K562 (cell line): Measurements from ENCODE around the gene DAGLA. TPM values are rescaled to one million over a fixed set of nuclear protein-coding genes. Genes with fewer than 3 reads are reported as not detected.

Source experiments
- ATAC-seq: fragments of 200-7000 bp; cut with Tn5 transposase; 3 replicates; pipeline ENCODE4 v1.9.1; 2020; ENCODE audit warnings: moderate library complexity
- BruUV-seq: library from RNA; stranded (reverse); fragments of 400-500 nt; replicated peaks from 2 replicates; lab custom pipeline; 2021; lab: Mats Ljungman, UMichigan
- CTCF ChIA-PET: fragments of 300-600 bp; formaldehyde crosslinking; extraction: SDS; loops from one replicate; lab custom pipeline; 2021; ENCODE audit warnings: low intra/inter-chr PET ratio; lab: Yijun Ruan, JAX
- POLR2A ChIA-PET: fragments of 300-600, 350-650 bp; sonication (Branson Sonifier 250); formaldehyde crosslinking; extraction: SDS; loops from one replicate; lab custom pipeline; 2021; ENCODE audit warnings: antibody characterized with exemption, inconsistent platforms; lab: Yijun Ruan, JAX
- DNase-seq, 4 experiments: peaks; one replicate each; pipeline versions ENCODE4 v3.0.0 to v3.0.0-alpha.2; 2011 to 2018; ENCODE audit warnings: low spot score in 3 of 4, mixed read lengths in 3 of 4; ENCODE audit errors: extremely low read depth in 1 of 4
- FAIRE-seq: peaks from 2 replicates; lab custom pipeline; 2011; peaks lifted over from hg19 to GRCh38; lab: Jason Lieb, UNC
- H2AFZ ChIP-seq: 2 replicates; pipeline ENCODE4 v1.6.0; 2011; ENCODE audit warnings: low read depth, low read length, control low read depth, inconsistent platforms
- H3K27ac ChIP-seq: fragments of 200-600 bp; 3 replicates; pipeline ENCODE4 v1.8.0; 2011; ENCODE audit warnings: low read depth, mild to moderate bottlenecking, control low read depth, inconsistent platforms, low read length, moderate library complexity, mixed read lengths; ENCODE audit errors: extremely low read depth
- H3K27me3 ChIP-seq, 2 experiments: fragments of 300-600 bp in 1 of 2; 2 replicates in 1 of 2; 3 replicates in 1 of 2; pipeline versions ENCODE4 v1.6.0 to v1.8.0; 2011; ENCODE audit warnings: inconsistent platforms in 2 of 2, low read length in 2 of 2, mild to moderate bottlenecking in 1 of 2, mixed read lengths in 1 of 2, moderate library complexity in 1 of 2; ENCODE audit not compliant: control insufficient read depth in 2 of 2, insufficient read depth in 2 of 2
- H3K36me3 ChIP-seq: fragments of 300-600 bp; 3 replicates; pipeline ENCODE4 v1.8.0; 2011; ENCODE audit warnings: mild to moderate bottlenecking, low read length, inconsistent platforms; ENCODE audit not compliant: control insufficient read depth, insufficient read depth
- H3K4me1 ChIP-seq, 2 experiments: fragments of 200-600 bp in 1 of 2; replicated peaks in 1 of 2; 2 replicates in 1 of 2; 3 replicates in 1 of 2; pipeline versions ENCODE4 v1.5.1 to v1.8.0; 2011; ENCODE audit warnings: inconsistent platforms in 2 of 2, low read length in 2 of 2, mild to moderate bottlenecking in 1 of 2, mixed read lengths in 1 of 2, moderate library complexity in 1 of 2; ENCODE audit not compliant: control insufficient read depth in 2 of 2, insufficient read depth in 2 of 2
- H3K4me2 ChIP-seq: 2 replicates; pipeline ENCODE4 v1.6.1; 2011; ENCODE audit warnings: low read length, control low read depth, inconsistent platforms, mixed read lengths; ENCODE audit not compliant: insufficient read depth
- H3K4me3 ChIP-seq: fragments of 200-600 bp; sonication (generic), shearing (Covaris generic); 2 replicates; pipeline ENCODE4 v1.5.1; 2016; ENCODE audit warnings: control low read depth, inconsistent platforms
- H3K79me2 ChIP-seq: fragments of 200-600 bp; 3 replicates; pipeline ENCODE4 v1.8.0; 2011; ENCODE audit warnings: low read length, inconsistent platforms; ENCODE audit not compliant: control insufficient read depth, insufficient read depth
- H3K9ac ChIP-seq, 2 experiments: 2 replicates each; pipeline versions ENCODE4 v1.6.0 to v1.6.1; 2011; ENCODE audit warnings: low read depth in 2 of 2, low read length in 2 of 2, control low read depth in 1 of 2, inconsistent platforms in 1 of 2, mild to moderate bottlenecking in 1 of 2, mixed read lengths in 1 of 2; ENCODE audit not compliant: insufficient read depth in 1 of 2
- H3K9me1 ChIP-seq: one replicate; pipeline ENCODE4 v1.6.0; 2011; ENCODE audit warnings: inconsistent platforms, mild to moderate bottlenecking, low read length, moderate library complexity; ENCODE audit not compliant: control insufficient read depth, insufficient read depth
- H3K9me3 ChIP-seq: replicated peaks from 2 replicates; pipeline ENCODE4 v1.5.1; 2011; ENCODE audit warnings: low read depth, low read length, inconsistent platforms; ENCODE audit not compliant: control insufficient read depth, insufficient read depth
- H4K20me1 ChIP-seq: replicated peaks from 2 replicates; pipeline ENCODE4 v1.6.1; 2011; ENCODE audit warnings: low read length, inconsistent platforms, mixed read lengths; ENCODE audit not compliant: control insufficient read depth, insufficient read depth
- ARNT ChIP-seq, 2 experiments: fragments of 450-650 bp; IDR thresholded peaks; 2 replicates each; pipeline ENCODE4 v1.6.1; 2016; ENCODE audit warnings: mild to moderate bottlenecking in 1 of 2
- BDP1 ChIP-seq: IDR thresholded peaks from 3 replicates; pipeline ENCODE4 v1.6.1; 2011; ENCODE audit not compliant: insufficient read length, insufficient read depth
- COPS2 ChIP-seq: fragments of 450-650 bp; conservative IDR thresholded peaks from 2 replicates; pipeline ENCODE4 v1.6.1; 2016; ENCODE audit warnings: mild to moderate bottlenecking, moderate library complexity
- E2F5 ChIP-seq: sonication (generic); formaldehyde crosslinking; IDR thresholded peaks from 2 replicates; pipeline ENCODE4 v1.8.0; 2022; ENCODE audit warnings: mild to moderate bottlenecking, missing genetic modification reagents
- ESRRA ChIP-seq: fragments of 450-650 bp; IDR thresholded peaks from 2 replicates; pipeline ENCODE4 v1.6.1; 2014; ENCODE audit warnings: low read depth, mild to moderate bottlenecking, moderate library complexity, borderline replicate concordance
- FOXK2 ChIP-seq, 2 experiments: fragments of 450-650 bp; IDR thresholded peaks in 1 of 2; conservative IDR thresholded peaks in 1 of 2; 2 replicates each; pipeline ENCODE4 v1.6.1; 2016; ENCODE audit warnings: low read depth in 2 of 2, mild to moderate bottlenecking in 1 of 2
- MAFG ChIP-seq: fragments of 450-650 bp; conservative IDR thresholded peaks from 2 replicates; pipeline ENCODE4 v1.6.1; 2016; ENCODE audit warnings: missing genetic modification characterization, missing compliant biosample characterization
- MECOM ChIP-seq: fragments of 250-450 bp; sonication (Bioruptor Pico); IDR thresholded peaks from 2 replicates; pipeline ENCODE4 v1.8.0; 2022; ENCODE audit warnings: inconsistent platforms
- MEF2D ChIP-seq: conservative IDR thresholded peaks from 2 replicates; pipeline ENCODE4 v1.6.1; 2016; ENCODE audit warnings: low read depth, missing genetic modification characterization, missing compliant biosample characterization
- NFATC3 ChIP-seq: fragments of 450-650 bp; IDR thresholded peaks from 2 replicates; pipeline ENCODE4 v1.6.1; 2017; ENCODE audit warnings: mild to moderate bottlenecking
- POLR2A ChIP-seq: fragments of 450-650 bp; conservative IDR thresholded peaks from 2 replicates; pipeline ENCODE4 v1.6.1; 2016
- TGIF2 ChIP-seq: sonication (generic); formaldehyde crosslinking; IDR thresholded peaks from 2 replicates; pipeline ENCODE4 v1.8.1; 2022; ENCODE audit warnings: mild to moderate bottlenecking, missing genetic modification reagents, moderate library complexity
- ZNF253 ChIP-seq: fragments of 250-450 bp; sonication (Bioruptor Pico); conservative IDR thresholded peaks from 2 replicates; pipeline ENCODE4 v1.6.1; 2021; ENCODE audit warnings: mild to moderate bottlenecking
- WGBS: fragments of 100-300 bp; shearing (Covaris generic); methylation state at CpG from one replicate; pipeline ENCODE4 v1.1.6; 2016; ENCODE audit warnings: low coverage, mixed read lengths; ENCODE audit not compliant: insufficient coverage; ENCODE audit errors: missing lambda C conversion rate; 5-methylcytosine and 5-hydroxymethylcytosine counted together
- in situ Hi-C: fragments of 300-500 bp; cut with MboI; formaldehyde crosslinking; loops from 4 replicates; pipeline ENCODE4 v1.15.0; 2018; ENCODE audit warnings: inconsistent platforms, mixed read lengths
- intact Hi-C: fragments of 100-400 bp; cut with micrococcal nuclease; formaldehyde crosslinking; loops from 2 replicates; pipeline ENCODE4 v1.14.2; 2022
- polyA plus RNA-seq, 8 experiments: library from polyadenylated mRNA; depleted of rRNA in 4 of 8; stranded (reverse) in 5 of 8; unstranded in 3 of 8; fragments of >200 nt; fragmentation: Nextera tagmentation in 2 of 8; fragmentation: Illumina TruSeq in 1 of 8; extraction: Ambion mirVana in 2 of 8; extraction: Trizol in 1 of 8; gene quantifications; 2 replicates each; pipeline versions ENCODE4 v1.2.1 to v1.2.3, GENCODE V29; 2011 to 2014; ENCODE audit warnings: inconsistent platforms in 1 of 8, missing spikeins in 1 of 8
- total RNA-seq, 7 experiments: library from RNA; depleted of rRNA in 6 of 7; stranded (reverse); fragments of >200 nt in 6 of 7; fragmentation: Illumina TruSeq in 2 of 7; extraction: Trizol in 2 of 7; gene quantifications; 2 replicates each; pipeline versions ENCODE4 v1.2.1 to v1.2.3, GENCODE V29; 2011 to 2021; ENCODE audit warnings: low replicate concordance in 1 of 7
- TF ChIP-seq, protein P1 (sequence below): sonication (generic); formaldehyde crosslinking; IDR thresholded peaks from 2 replicates; pipeline ENCODE4 v1.8.1; 2022; ENCODE audit warnings: missing genetic modification reagents
- TF ChIP-seq, protein P2 (sequence below): fragments of 250-450 bp; sonication (Bioruptor Pico); IDR thresholded peaks from 2 replicates; pipeline ENCODE4 v1.6.1; 2021; ENCODE audit warnings: mild to moderate bottlenecking
- TF ChIP-seq, protein P3 (sequence below), 2 experiments: fragments of 200-800 bp in 1 of 2; sonication (Bioruptor generic) in 1 of 2; sonication (generic) in 1 of 2; formaldehyde crosslinking in 1 of 2; IDR thresholded peaks in 1 of 2; conservative IDR thresholded peaks in 1 of 2; 2 replicates each; pipeline versions ENCODE4 v1.5.0 to v1.6.1; 2016 to 2020; ENCODE audit warnings: missing compliant biosample characterization in 1 of 2, missing genetic modification characterization in 1 of 2, missing genetic modification reagents in 1 of 2
- TF ChIP-seq, protein P4 (sequence below): fragments of 450-650 bp; formaldehyde crosslinking; IDR thresholded peaks from 2 replicates; pipeline ENCODE4 v1.4.0; 2022; ENCODE audit warnings: missing genetic modification characterization

Gene DAGLA
- total and polyA plus RNA-seq, 9 of the 15 experiments (the other 6 are each of a cell fraction or from before 2014, with no cell fraction given), result 0.03 to 0.16 (median 0.04) TPM; not detected in 4

DNA sequence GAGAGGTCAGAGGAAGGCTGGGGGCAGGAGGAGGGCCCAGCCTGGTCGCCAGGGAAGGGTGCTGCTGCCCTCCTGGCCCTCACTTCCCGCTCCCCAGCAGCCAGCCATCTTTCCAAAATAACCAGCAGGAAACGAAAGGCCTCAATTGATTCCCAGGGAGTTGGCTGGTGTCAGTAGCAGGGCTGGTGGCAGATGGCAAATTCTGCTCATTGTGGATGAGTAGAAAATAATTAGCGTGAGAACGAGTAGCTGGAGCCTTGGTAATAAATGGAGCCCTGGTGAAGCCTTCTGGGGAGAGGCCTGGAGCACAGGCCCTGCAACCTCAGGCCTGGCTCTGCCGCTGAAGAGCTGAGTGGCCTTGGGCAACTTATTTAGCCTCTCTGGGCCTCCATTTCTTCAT, 31.3 kb downstream of the DAGLA start:
- no peaks in the 10 kb centered on the region for H3K9me3 ChIP-seq
- H3K9me1 ChIP-seq, result no peaks in the 10 kb centered on the region
- DNase-seq, result no peak
- ATAC-seq, result no peak
- peaks cover 0 to 13% of the 10 kb centered on the region in 2 experiments; a peak in 3 of 5 replicates for H3K4me1 ChIP-seq
- H4K20me1 ChIP-seq, result peaks cover 14% of the 10 kb centered on the region
- intact Hi-C loops, result no loop called here
- H2AFZ ChIP-seq, result no peak overlapping the region
- H3K27me3 ChIP-seq, result peaks cover 23 to 79% of the 10 kb centered on the region in 2 experiments; a peak in 4 of 5 replicates
- no peaks in the 10 kb centered on the region for H3K79me2 ChIP-seq
- in situ Hi-C loops, result no loop called here
- BruUV-seq, result no TSS peak
- no peak overlapping the region for H3K9ac ChIP-seq
- WGBS, result 23% methylated on average over 4 of the region's 6 CpGs
- no peak overlapping the region for H3K27ac ChIP-seq
- H3K4me3 ChIP-seq, result no peak overlapping the region
- H3K4me2 ChIP-seq, result no peak overlapping the region
- H3K36me3 ChIP-seq, result no peaks in the 10 kb centered on the region
- POLR2A ChIA-PET, result interaction anchor here (0.7 kb wide), 1 partner anchor 305 kb away, joined by 3 read pairs; no protein-coding TSS in a partner anchor
- CTCF ChIA-PET, result interaction anchor here (0.7 kb wide), 1 partner anchor 518 kb away, joined by 3 read pairs; no protein-coding TSS in a partner anchor
- FAIRE-seq, result no peak
- TF ChIP-seq ZNF253 (CRISPR knock-in tag), result no peak
- no peak for TF ChIP-seq ARNT (IDR thresholded peaks at IDR 0.05)
- no peak for TF ChIP-seq MEF2D (tag)
- no peak for TF ChIP-seq COPS2
- TF ChIP-seq, protein P1, sequence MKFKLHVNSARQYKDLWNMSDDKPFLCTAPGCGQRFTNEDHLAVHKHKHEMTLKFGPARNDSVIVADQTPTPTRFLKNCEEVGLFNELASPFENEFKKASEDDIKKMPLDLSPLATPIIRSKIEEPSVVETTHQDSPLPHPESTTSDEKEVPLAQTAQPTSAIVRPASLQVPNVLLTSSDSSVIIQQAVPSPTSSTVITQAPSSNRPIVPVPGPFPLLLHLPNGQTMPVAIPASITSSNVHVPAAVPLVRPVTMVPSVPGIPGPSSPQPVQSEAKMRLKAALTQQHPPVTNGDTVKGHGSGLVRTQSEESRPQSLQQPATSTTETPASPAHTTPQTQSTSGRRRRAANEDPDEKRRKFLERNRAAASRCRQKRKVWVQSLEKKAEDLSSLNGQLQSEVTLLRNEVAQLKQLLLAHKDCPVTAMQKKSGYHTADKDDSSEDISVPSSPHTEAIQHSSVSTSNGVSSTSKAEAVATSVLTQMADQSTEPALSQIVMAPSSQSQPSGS, result no peak
- no peak for TF ChIP-seq POLR2A
- TF ChIP-seq E2F5, result no peak
- TF ChIP-seq, protein P2, sequence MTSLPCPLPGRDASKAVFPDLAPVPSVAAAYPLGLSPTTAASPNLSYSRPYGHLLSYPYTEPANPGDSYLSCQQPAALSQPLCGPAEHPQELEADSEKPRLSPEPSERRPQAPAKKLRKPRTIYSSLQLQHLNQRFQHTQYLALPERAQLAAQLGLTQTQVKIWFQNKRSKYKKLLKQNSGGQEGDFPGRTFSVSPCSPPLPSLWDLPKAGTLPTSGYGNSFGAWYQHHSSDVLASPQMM (CRISPR knock-in tag), result no peak
- TF ChIP-seq TGIF2 (CRISPR knock-in tag), result no peak
- no peak for TF ChIP-seq NFATC3
- no peak for TF ChIP-seq MECOM (CRISPR knock-in tag)
- TF ChIP-seq, protein P3, sequence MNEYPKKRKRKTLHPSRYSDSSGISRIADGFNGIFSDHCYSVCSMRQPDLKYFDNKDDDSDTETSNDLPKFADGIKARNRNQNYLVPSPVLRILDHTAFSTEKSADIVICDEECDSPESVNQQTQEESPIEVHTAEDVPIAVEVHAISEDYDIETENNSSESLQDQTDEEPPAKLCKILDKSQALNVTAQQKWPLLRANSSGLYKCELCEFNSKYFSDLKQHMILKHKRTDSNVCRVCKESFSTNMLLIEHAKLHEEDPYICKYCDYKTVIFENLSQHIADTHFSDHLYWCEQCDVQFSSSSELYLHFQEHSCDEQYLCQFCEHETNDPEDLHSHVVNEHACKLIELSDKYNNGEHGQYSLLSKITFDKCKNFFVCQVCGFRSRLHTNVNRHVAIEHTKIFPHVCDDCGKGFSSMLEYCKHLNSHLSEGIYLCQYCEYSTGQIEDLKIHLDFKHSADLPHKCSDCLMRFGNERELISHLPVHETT (CRISPR knock-in tag; conservative IDR thresholded peaks at IDR 0.05 in 1 of 2, IDR thresholded peaks at IDR 0.05 in 1 of 2), result no peak
- no peak for TF ChIP-seq ESRRA
- TF ChIP-seq, protein P4, sequence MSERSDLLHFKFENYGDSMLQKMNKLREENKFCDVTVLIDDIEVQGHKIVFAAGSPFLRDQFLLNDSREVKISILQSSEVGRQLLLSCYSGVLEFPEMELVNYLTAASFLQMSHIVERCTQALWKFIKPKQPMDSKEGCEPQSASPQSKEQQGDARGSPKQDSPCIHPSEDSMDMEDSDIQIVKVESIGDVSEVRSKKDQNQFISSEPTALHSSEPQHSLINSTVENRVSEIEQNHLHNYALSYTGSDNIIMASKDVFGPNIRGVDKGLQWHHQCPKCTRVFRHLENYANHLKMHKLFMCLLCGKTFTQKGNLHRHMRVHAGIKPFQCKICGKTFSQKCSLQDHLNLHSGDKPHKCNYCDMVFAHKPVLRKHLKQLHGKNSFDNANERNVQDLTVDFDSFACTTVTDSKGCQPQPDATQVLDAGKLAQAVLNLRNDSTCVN, result no peak
- no peak for TF ChIP-seq FOXK2 (conservative IDR thresholded peaks at IDR 0.05 in 1 of 2, IDR thresholded peaks at IDR 0.05 in 1 of 2; ENCODE audit: low read depth in 2 of 2)
- no peak for TF ChIP-seq BDP1
- TF ChIP-seq MAFG (tag), result no peak
